Measurements from ENCODE around the gene MPEG1. TPM values are rescaled to one million over a fixed set of nuclear protein-coding genes. Genes with fewer than 3 reads are reported as not detected.

Gene MPEG1
- total RNA-seq, 1 experiment from 2014 or later = 0.08 TPM

DNA sequence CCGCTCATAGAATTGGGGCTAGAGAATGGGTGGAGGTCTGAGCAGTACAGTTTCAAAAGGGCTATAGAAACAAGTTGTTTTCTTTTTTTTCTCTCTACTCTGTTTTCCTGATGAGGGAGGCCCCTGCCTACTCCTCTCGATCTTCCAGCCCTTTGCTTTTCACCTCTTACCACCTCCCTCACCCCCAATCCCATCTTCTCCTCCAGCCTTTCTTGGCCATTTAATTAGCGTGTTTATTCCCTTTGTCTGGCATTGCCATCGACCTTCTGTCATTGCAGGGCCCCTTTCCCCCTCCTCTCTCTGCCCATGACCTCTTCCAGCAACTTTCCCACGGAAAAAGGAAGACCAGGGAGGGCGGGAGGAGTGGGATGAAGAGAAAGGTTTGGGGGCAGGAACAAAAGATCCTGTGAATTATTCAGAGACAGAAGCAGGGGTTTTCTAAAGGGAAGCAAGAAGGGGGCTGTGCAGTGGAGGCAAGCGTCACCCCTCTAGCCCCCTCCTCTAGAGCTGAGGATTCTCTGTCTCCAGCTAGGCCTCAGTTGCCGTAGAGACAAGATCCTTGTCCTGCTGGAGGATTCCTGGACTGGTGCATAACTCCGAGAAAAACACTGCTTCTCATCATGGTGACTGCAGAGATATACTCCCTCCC, 27.9 kb downstream of the MPEG1 start:
- no peak overlapping the region for H3K27ac ChIP-seq (ENCODE audit: low read length)
- no peaks in the 10 kb centered on the region for H3K4me1 ChIP-seq (ENCODE audit: control insufficient read depth, insufficient read depth, low read length)
- BruUV-seq (replicated peaks) = no TSS peak
- in situ Hi-C loops (cut with HindIII; ENCODE audit: low pct_unique_long_range_greater_than_20kb, low sequenced_read_pairs) = no loop called here
- H3K36me3 ChIP-seq (ENCODE audit: control insufficient read depth, insufficient read depth, low read length) = no peaks in the 10 kb centered on the region
- H3K27me3 ChIP-seq (ENCODE audit: control insufficient read depth, insufficient read depth, low read length) = 0 out of 2 replicates have a peak, but pooled peaks cover 2% of the 10 kb centered on the region
- intact Hi-C loops (cut with micrococcal nuclease; ENCODE audit: unreplicated experiment) = no loop called here
- POLR2A ChIA-PET = no interaction called here
- CTCF ChIA-PET = no interaction called here
- H3K4me3 ChIP-seq (ENCODE audit: low read depth in 2 of 2, low read length in 2 of 2) = no peak overlapping the region
- ATAC-seq (no peak), DNase-seq (ENCODE audit: low read depth, low spot score) (no peak)
- no peaks in the 10 kb centered on the region for H3K9me3 ChIP-seq (ENCODE audit: control insufficient read depth, insufficient read depth, low read depth, low read length)
- TF ChIP-seq, protein P1, sequence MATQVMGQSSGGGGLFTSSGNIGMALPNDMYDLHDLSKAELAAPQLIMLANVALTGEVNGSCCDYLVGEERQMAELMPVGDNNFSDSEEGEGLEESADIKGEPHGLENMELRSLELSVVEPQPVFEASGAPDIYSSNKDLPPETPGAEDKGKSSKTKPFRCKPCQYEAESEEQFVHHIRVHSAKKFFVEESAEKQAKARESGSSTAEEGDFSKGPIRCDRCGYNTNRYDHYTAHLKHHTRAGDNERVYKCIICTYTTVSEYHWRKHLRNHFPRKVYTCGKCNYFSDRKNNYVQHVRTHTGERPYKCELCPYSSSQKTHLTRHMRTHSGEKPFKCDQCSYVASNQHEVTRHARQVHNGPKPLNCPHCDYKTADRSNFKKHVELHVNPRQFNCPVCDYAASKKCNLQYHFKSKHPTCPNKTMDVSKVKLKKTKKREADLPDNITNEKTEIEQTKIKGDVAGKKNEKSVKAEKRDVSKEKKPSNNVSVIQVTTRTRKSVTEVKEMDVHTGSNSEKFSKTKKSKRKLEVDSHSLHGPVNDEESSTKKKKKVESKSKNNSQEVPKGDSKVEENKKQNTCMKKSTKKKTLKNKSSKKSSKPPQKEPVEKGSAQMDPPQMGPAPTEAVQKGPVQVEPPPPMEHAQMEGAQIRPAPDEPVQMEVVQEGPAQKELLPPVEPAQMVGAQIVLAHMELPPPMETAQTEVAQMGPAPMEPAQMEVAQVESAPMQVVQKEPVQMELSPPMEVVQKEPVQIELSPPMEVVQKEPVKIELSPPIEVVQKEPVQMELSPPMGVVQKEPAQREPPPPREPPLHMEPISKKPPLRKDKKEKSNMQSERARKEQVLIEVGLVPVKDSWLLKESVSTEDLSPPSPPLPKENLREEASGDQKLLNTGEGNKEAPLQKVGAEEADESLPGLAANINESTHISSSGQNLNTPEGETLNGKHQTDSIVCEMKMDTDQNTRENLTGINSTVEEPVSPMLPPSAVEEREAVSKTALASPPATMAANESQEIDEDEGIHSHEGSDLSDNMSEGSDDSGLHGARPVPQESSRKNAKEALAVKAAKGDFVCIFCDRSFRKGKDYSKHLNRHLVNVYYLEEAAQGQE (IDR thresholded peaks at IDR 0.05; ENCODE audit: insufficient read depth in 1 of 2, low read depth in 2 of 2, low read length in 1 of 2) = no peak
- no peak for TF ChIP-seq TCF7L2 (IDR thresholded peaks at IDR 0.05; ENCODE audit: low read depth, low read length)
- TF ChIP-seq SIN3A (IDR thresholded peaks at IDR 0.05; ENCODE audit: borderline replicate concordance, insufficient read depth, low read depth, low read length) = no peak
- TF ChIP-seq, protein P2, sequence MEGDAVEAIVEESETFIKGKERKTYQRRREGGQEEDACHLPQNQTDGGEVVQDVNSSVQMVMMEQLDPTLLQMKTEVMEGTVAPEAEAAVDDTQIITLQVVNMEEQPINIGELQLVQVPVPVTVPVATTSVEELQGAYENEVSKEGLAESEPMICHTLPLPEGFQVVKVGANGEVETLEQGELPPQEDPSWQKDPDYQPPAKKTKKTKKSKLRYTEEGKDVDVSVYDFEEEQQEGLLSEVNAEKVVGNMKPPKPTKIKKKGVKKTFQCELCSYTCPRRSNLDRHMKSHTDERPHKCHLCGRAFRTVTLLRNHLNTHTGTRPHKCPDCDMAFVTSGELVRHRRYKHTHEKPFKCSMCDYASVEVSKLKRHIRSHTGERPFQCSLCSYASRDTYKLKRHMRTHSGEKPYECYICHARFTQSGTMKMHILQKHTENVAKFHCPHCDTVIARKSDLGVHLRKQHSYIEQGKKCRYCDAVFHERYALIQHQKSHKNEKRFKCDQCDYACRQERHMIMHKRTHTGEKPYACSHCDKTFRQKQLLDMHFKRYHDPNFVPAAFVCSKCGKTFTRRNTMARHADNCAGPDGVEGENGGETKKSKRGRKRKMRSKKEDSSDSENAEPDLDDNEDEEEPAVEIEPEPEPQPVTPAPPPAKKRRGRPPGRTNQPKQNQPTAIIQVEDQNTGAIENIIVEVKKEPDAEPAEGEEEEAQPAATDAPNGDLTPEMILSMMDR (IDR thresholded peaks at IDR 0.05) = no peak
- TF ChIP-seq POLR2AphosphoS5 (IDR thresholded peaks at IDR 0.05; ENCODE audit: low read depth, low read length) = no peak

DNA sequence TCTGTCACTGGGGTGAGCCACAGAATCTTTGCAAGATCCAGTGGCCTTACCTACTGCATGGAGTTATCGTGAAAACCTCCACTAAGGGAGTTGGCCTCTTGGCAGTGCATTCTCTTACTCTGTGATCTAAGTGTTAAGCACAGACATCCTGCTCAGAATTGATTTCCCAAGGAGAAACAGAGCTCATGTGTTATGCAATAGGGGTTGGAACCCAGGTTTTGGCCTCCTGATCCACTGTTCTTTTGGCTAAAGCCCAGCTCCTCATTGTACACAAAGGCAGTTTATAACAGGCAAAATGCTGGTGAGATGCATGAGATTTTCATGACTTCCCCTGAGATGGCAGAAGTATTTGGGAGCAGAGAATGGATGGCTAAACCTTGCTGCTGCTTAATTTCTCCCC, 29.0 kb downstream of the MPEG1 start:
- no peaks in the 10 kb centered on the region for H3K9me3 ChIP-seq (ENCODE audit: control insufficient read depth, insufficient read depth, low read depth, low read length)
- no peaks in the 10 kb centered on the region for H3K4me1 ChIP-seq (ENCODE audit: control insufficient read depth, insufficient read depth, low read length)
- intact Hi-C loops (cut with micrococcal nuclease; ENCODE audit: unreplicated experiment) (no loop called here), in situ Hi-C loops (cut with HindIII; ENCODE audit: low pct_unique_long_range_greater_than_20kb, low sequenced_read_pairs) (no loop called here)
- H3K36me3 ChIP-seq (ENCODE audit: control insufficient read depth, insufficient read depth, low read length) = no peaks in the 10 kb centered on the region
- no TSS peak for BruUV-seq (replicated peaks)
- ChIA-PET POLR2A (interaction anchor here (0.7 kb wide), 1 partner anchor 314 kb away, joined by 3 read pairs; no protein-coding TSS in a partner anchor), CTCF (no interaction called here)
- ATAC-seq (no peak), DNase-seq (ENCODE audit: low read depth, low spot score) (no peak)
- TF ChIP-seq, protein P1 (IDR thresholded peaks at IDR 0.05; ENCODE audit: insufficient read depth in 1 of 2, low read depth in 2 of 2, low read length in 1 of 2) = no peak
- TF ChIP-seq POLR2AphosphoS5 (IDR thresholded peaks at IDR 0.05; ENCODE audit: low read depth, low read length) (no peak), TCF7L2 (IDR thresholded peaks at IDR 0.05; ENCODE audit: low read depth, low read length) (no peak), SIN3A (IDR thresholded peaks at IDR 0.05; ENCODE audit: borderline replicate concordance, insufficient read depth, low read depth, low read length) (no peak)
- TF ChIP-seq, protein P2 (IDR thresholded peaks at IDR 0.05) = no peak
- H3K4me3 ChIP-seq (ENCODE audit: low read depth in 2 of 2, low read length in 2 of 2) = no peak overlapping the region
- 0 out of 2 replicates have a peak, but pooled peaks cover 2% of the 10 kb centered on the region for H3K27me3 ChIP-seq (ENCODE audit: control insufficient read depth, insufficient read depth, low read length)
- H3K27ac ChIP-seq (ENCODE audit: low read length) = no peak overlapping the region

All from Panc1 (cell line).